Measurements from ENCODE around the gene KIRREL1.
A peak's percentile ranks its signal among the peaks of the same experiment; 100 is the strongest.

The KIRREL1 gene

DNA sequence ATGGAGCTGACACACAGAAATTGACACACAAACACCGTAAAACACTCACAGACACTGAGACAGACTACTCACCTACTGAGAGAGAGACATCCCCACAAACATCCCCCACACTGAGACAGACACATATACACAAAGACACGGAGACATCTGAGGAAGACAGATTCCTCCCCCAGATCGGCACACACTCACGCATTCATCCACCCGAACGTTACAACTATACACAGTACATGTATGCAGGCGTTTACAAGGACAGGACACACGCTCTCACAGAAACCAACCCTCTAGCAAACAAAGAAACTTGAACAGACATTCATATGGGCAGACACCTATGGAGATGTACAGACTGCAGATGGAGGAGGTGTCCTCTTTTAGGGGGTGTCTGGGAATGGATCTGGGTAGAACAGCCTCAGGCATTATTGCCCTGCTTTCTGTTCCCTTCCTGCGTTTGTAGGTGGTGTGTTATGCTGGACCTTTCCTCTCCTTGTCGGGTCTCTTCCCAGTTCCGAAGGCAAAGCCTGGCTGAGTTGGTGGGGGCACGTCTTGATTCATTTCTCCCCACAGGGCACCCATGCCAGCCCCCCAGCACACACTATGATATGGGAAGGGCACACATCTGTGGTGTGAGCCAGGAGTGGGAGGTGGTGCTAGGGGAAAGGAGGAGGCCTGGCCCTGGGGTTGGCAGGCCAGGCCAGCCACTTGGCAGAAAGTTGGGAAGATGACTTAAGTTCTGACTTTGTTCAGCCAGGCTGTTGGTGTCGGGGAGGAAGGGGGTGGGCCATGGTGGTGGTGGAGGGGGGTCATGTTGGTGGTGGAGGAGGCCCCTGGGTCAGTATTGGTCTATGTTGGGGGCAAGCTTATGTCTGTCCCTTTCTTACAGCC is 1.5 kb downstream of the KIRREL1 start:
- H3K4me3 ChIP-seq (ENCODE audit: low read depth in 1 of 2, low read length in 2 of 2): peak overlapping the region in 1 of 2 experiments; percentile 83; a peak in 2 of 4 replicates
- H3K27me3 ChIP-seq (ENCODE audit: insufficient read depth, low read length, poor library complexity): no peaks in the 10 kb centered on the region
- 0 out of 2 replicates have a peak overlapping the region, but pooled peaks have one; percentile 5 for H2AFZ ChIP-seq (ENCODE audit: low read depth, low read length)
- no peaks in the 10 kb centered on the region for H3K36me3 ChIP-seq (ENCODE audit: insufficient read depth, low read length)
- peaks cover 48% of the 10 kb centered on the region for H3K79me2 ChIP-seq (ENCODE audit: insufficient read depth, low read length)
- no peaks in the 10 kb centered on the region for H3K9me3 ChIP-seq (ENCODE audit: insufficient read depth, low read length, severe bottlenecking)
- TF ChIP-seq, protein P1, sequence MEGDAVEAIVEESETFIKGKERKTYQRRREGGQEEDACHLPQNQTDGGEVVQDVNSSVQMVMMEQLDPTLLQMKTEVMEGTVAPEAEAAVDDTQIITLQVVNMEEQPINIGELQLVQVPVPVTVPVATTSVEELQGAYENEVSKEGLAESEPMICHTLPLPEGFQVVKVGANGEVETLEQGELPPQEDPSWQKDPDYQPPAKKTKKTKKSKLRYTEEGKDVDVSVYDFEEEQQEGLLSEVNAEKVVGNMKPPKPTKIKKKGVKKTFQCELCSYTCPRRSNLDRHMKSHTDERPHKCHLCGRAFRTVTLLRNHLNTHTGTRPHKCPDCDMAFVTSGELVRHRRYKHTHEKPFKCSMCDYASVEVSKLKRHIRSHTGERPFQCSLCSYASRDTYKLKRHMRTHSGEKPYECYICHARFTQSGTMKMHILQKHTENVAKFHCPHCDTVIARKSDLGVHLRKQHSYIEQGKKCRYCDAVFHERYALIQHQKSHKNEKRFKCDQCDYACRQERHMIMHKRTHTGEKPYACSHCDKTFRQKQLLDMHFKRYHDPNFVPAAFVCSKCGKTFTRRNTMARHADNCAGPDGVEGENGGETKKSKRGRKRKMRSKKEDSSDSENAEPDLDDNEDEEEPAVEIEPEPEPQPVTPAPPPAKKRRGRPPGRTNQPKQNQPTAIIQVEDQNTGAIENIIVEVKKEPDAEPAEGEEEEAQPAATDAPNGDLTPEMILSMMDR (IDR thresholded peaks at IDR 0.05; ENCODE audit: borderline replicate concordance, extremely low read depth, low read length, poor library complexity, severe bottlenecking): no peak
- TF ChIP-seq EZH2 (IDR thresholded peaks at IDR 0.05; ENCODE audit: borderline replicate concordance, low read depth, low read length, severe bottlenecking): no peak
- H3K4me2 ChIP-seq (ENCODE audit: insufficient read depth, low read length): peak overlapping the region; percentile 96
- H3K27ac ChIP-seq (ENCODE audit: low read length): no peak overlapping the region
- ATAC-seq (ENCODE audit: insufficient read depth, low read depth): no peak
- H4K20me1 ChIP-seq (ENCODE audit: insufficient read depth, low read length): peaks cover 28% of the 10 kb centered on the region
- DNase-seq: no peak
- peaks cover 32% of the 10 kb centered on the region for H3K4me1 ChIP-seq (ENCODE audit: insufficient read depth, low read length)
- H3K9ac ChIP-seq (ENCODE audit: low read depth, low read length): peak overlapping the region; percentile 6; the same call in 1 of the 2 replicates

DNA sequence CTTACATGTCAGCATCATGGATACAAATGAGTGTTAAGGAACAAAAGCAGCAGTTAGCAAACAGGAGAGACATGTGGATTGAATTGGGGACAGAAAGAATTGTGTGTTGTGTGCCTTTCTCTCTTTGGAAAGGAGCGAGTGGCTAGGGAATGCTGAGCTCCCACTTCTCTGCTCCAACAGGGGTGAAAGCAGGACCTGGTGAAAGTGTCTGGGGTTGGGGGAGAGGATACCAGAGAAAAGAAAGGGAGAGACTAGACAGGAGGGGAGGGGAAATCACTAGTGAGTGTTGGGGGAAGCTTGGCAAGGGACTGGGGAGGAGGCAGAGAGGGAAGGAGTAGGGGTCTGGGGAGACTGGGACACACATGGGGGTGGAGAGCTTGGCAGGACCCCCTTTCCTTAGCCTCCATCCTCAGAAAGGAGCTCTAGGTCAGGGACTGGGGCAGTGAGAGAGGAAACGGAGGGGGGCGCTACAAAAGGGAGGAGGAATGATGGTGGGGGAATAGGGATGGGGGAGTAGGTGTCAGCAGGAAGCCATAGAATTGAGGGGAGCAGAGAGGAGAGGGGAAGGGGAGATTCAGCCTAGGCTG is 2.2 kb downstream of the KIRREL1 start:
- Histone ChIP-seq H2AFZ (ENCODE audit: low read depth, low read length) (no peak overlapping the region), H3K36me3 (ENCODE audit: insufficient read depth, low read length) (no peaks in the 10 kb centered on the region), H4K20me1 (ENCODE audit: insufficient read depth, low read length) (peaks cover 35% of the 10 kb centered on the region), H3K4me1 (ENCODE audit: insufficient read depth, low read length) (peaks cover 32% of the 10 kb centered on the region), H3K9me3 (ENCODE audit: insufficient read depth, low read length, severe bottlenecking) (no peaks in the 10 kb centered on the region), H3K79me2 (ENCODE audit: insufficient read depth, low read length) (peaks cover 49% of the 10 kb centered on the region), H3K4me2 (ENCODE audit: insufficient read depth, low read length) (peak overlapping the region; percentile 96), H3K9ac (ENCODE audit: low read depth, low read length) (no peak overlapping the region), H3K27me3 (ENCODE audit: insufficient read depth, low read length, poor library complexity) (no peaks in the 10 kb centered on the region), H3K27ac (ENCODE audit: low read length) (no peak overlapping the region), H3K4me3 (ENCODE audit: low read depth in 1 of 2, low read length in 2 of 2) (no peak overlapping the region)
- no peak for TF ChIP-seq EZH2 (IDR thresholded peaks at IDR 0.05; ENCODE audit: borderline replicate concordance, low read depth, low read length, severe bottlenecking)
- TF ChIP-seq, protein P1 (IDR thresholded peaks at IDR 0.05; ENCODE audit: borderline replicate concordance, extremely low read depth, low read length, poor library complexity, severe bottlenecking): no peak
- ATAC-seq (ENCODE audit: insufficient read depth, low read depth) (no peak), DNase-seq (no peak)

DNA sequence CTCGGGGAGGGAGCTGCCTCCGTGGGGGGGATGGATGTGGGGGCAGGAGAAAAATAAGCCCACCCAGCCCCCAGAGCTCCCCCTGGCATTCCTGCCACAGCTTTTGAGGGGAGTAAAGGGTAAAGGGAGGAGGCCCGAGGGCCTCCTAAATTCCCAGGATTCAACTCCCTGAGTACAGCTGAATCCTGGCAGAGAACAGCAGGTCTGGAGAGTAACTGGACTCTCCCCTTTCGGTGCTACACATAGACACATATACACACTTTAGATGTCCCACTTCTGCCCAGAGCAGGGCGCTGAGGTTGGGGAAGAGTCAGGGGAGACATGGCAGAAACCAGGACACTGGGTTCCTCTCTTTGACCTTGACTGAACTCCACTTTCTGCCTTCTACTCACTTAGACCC is 3.0 kb downstream of the KIRREL1 start:
- Histone ChIP-seq H3K36me3 (ENCODE audit: insufficient read depth, low read length) (no peaks in the 10 kb centered on the region), H3K27me3 (ENCODE audit: insufficient read depth, low read length, poor library complexity) (no peaks in the 10 kb centered on the region), H2AFZ (ENCODE audit: low read depth, low read length) (no peak overlapping the region), H3K27ac (ENCODE audit: low read length) (no peak overlapping the region), H3K4me2 (ENCODE audit: insufficient read depth, low read length) (no peak overlapping the region), H3K79me2 (ENCODE audit: insufficient read depth, low read length) (peaks cover 56% of the 10 kb centered on the region), H3K4me3 (ENCODE audit: low read depth in 1 of 2, low read length in 2 of 2) (no peak overlapping the region), H4K20me1 (ENCODE audit: insufficient read depth, low read length) (peaks cover 39% of the 10 kb centered on the region), H3K9me3 (ENCODE audit: insufficient read depth, low read length, severe bottlenecking) (no peaks in the 10 kb centered on the region), H3K9ac (ENCODE audit: low read depth, low read length) (no peak overlapping the region), H3K4me1 (ENCODE audit: insufficient read depth, low read length) (peaks cover 32% of the 10 kb centered on the region)
- DNase-seq (no peak), ATAC-seq (ENCODE audit: insufficient read depth, low read depth) (no peak)
- TF ChIP-seq, protein P1 (IDR thresholded peaks at IDR 0.05; ENCODE audit: borderline replicate concordance, extremely low read depth, low read length, poor library complexity, severe bottlenecking): no peak
- TF ChIP-seq EZH2 (IDR thresholded peaks at IDR 0.05; ENCODE audit: borderline replicate concordance, low read depth, low read length, severe bottlenecking): no peak
